ENCODE measurements around the gene PDCD11. TPM values are rescaled to one million over a fixed set of nuclear protein-coding genes. Genes with fewer than 3 reads are reported as not detected.

Gene PDCD11
- total RNA-seq, 1 experiment from 2014 or later, result 20.4 TPM

DNA sequence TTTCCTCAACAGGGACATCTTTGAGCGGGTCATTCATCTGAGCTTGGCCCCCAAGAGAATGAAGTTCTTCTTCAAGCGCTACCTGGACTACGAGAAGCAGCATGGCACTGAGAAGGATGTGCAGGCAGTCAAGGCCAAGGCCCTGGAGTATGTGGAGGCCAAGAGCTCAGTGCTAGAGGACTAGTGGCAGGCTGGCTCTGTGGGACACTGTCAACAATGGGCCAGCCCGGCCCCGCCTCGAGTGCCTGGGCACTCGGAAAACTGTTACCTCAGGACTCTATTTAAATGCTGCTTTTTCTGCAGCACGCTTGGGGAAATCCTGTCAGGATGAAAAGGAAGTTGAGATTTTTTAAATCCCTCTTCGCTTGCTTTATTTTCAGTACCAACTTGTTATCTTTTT is 48.9 kb downstream of the PDCD11 start:
- intact Hi-C loops (cut with micrococcal nuclease; ENCODE audit: unreplicated experiment), result no loop called here
- Histone ChIP-seq H3K9me2 (ENCODE audit: insufficient read depth) (no peaks in the 10 kb centered on the region), H4K20me1 (ENCODE audit: insufficient read depth) (peaks cover 5% of the 10 kb centered on the region; the same call in 1 of the 2 replicates), H2AFZ (no peak overlapping the region), H3K4me2 (no peak overlapping the region), H3K4me1 (replicated peaks; ENCODE audit: insufficient read depth) (peaks cover 21% of the 10 kb centered on the region), H3K9me3 (ENCODE audit: insufficient read depth, low read depth) (no peaks in the 10 kb centered on the region), H3F3A (ENCODE audit: insufficient read depth, low read depth) (peaks cover 6% of the 10 kb centered on the region; the same call in 1 of the 2 replicates), H3K27me3 (ENCODE audit: insufficient read depth, low read depth) (no peaks in the 10 kb centered on the region), H3K36me3 (ENCODE audit: low read depth) (peaks cover 10% of the 10 kb centered on the region; the same call in 1 of the 2 replicates), H3K79me2 (ENCODE audit: low read depth) (peaks cover 32% of the 10 kb centered on the region), H3K27ac (no peak overlapping the region), H3K4me3 (no peak overlapping the region)
- no peak for TF ChIP-seq EZH2 (IDR thresholded peaks at IDR 0.05; ENCODE audit: low read depth)
- no peak for TF ChIP-seq CTCF (conservative IDR thresholded peaks at IDR 0.05)
- ChIA-PET CTCF (no interaction called here), POLR2A (ENCODE audit: unreplicated experiment) (no interaction called here)
- BruUV-seq (replicated peaks), result no TSS peak
- no peak for DNase-seq

DNA sequence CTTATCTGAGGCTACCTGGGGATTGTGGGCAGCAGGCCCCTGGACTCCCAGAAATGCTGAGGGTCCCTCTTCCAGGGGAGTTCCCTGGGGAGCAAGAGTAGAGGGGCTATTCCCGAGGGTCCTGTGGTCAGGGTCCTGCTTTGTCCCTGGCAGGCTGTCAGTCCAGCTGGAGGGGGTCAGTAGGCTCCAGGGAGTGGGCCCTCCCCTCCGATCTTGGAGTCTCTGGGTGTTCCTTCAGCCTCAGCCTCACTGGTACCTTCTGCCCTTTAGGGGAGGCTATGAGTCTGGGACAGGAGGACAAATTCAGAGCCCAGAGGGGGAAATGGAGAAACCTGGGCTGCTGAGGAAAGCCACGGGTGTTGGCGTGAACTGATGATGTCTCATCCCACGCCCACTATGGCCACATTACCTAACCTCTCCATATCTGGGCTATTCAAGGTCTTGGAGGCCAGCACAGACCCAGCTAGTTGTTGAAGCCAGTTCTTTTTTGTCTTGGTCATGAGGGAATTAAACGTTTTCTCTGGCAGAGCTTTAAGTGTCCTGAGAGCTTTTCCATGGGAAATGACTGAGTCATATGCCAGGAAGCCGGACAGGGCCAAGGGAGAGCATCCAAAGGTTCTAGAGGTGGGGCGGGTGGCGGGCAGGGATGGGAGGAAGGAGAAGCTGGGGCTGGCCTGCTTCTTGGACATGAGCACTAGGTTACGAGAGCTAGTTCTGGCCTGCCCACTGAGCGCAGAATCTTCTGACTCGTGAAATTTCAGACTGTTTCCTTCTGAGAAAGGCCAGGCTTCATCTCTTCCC is 49.5 kb downstream of the PDCD11 start:
- H3K4me2 ChIP-seq, result no peak overlapping the region
- no TSS peak for BruUV-seq (replicated peaks)
- H3F3A ChIP-seq (ENCODE audit: insufficient read depth, low read depth), result peaks cover 12% of the 10 kb centered on the region
- TF ChIP-seq CTCF (conservative IDR thresholded peaks at IDR 0.05) (no peak), EZH2 (IDR thresholded peaks at IDR 0.05; ENCODE audit: low read depth) (no peak)
- peaks cover 26% of the 10 kb centered on the region for H3K4me1 ChIP-seq (replicated peaks; ENCODE audit: insufficient read depth)
- no peak overlapping the region for H3K27ac ChIP-seq
- peaks cover 5% of the 10 kb centered on the region; the same call in 1 of the 2 replicates for H4K20me1 ChIP-seq (ENCODE audit: insufficient read depth)
- no peak overlapping the region for H2AFZ ChIP-seq
- H3K79me2 ChIP-seq (ENCODE audit: low read depth), result peaks cover 38% of the 10 kb centered on the region
- CTCF ChIA-PET, result no interaction called here
- no peaks in the 10 kb centered on the region for H3K9me3 ChIP-seq (ENCODE audit: insufficient read depth, low read depth)
- intact Hi-C loops (cut with micrococcal nuclease; ENCODE audit: unreplicated experiment), result no loop called here
- H3K27me3 ChIP-seq (ENCODE audit: insufficient read depth, low read depth), result no peaks in the 10 kb centered on the region
- no peaks in the 10 kb centered on the region for H3K9me2 ChIP-seq (ENCODE audit: insufficient read depth)
- H3K4me3 ChIP-seq, result no peak overlapping the region
- POLR2A ChIA-PET (ENCODE audit: unreplicated experiment), result no interaction called here
- H3K36me3 ChIP-seq (ENCODE audit: low read depth), result peaks cover 10% of the 10 kb centered on the region; the same call in 1 of the 2 replicates
- DNase-seq, result no peak

GRCh38 chr10:103447187-103447586 is 50.8 kb downstream of the PDCD11 start:
- ChIA-PET CTCF (no interaction called here), POLR2A (ENCODE audit: unreplicated experiment) (no interaction called here)
- H3K4me2 ChIP-seq, result no peak overlapping the region
- no peaks in the 10 kb centered on the region for H3K9me2 ChIP-seq (ENCODE audit: insufficient read depth)
- H3F3A ChIP-seq (ENCODE audit: insufficient read depth, low read depth), result peaks cover 16% of the 10 kb centered on the region
- DNase-seq, result no peak
- H2AFZ ChIP-seq, result no peak overlapping the region
- BruUV-seq (replicated peaks), result no TSS peak
- H3K27ac ChIP-seq, result no peak overlapping the region
- intact Hi-C loops (cut with micrococcal nuclease; ENCODE audit: unreplicated experiment), result no loop called here
- H3K4me1 ChIP-seq (replicated peaks; ENCODE audit: insufficient read depth), result peaks cover 26% of the 10 kb centered on the region
- H3K36me3 ChIP-seq (ENCODE audit: low read depth), result peaks cover 10% of the 10 kb centered on the region; the same call in 1 of the 2 replicates
- no peaks in the 10 kb centered on the region for H3K27me3 ChIP-seq (ENCODE audit: insufficient read depth, low read depth)
- peaks cover 41% of the 10 kb centered on the region for H3K79me2 ChIP-seq (ENCODE audit: low read depth)
- H4K20me1 ChIP-seq (ENCODE audit: insufficient read depth), result peaks cover 5% of the 10 kb centered on the region; the same call in 1 of the 2 replicates
- H3K4me3 ChIP-seq, result no peak overlapping the region
- H3K9me3 ChIP-seq (ENCODE audit: insufficient read depth, low read depth), result no peaks in the 10 kb centered on the region
- TF ChIP-seq CTCF (conservative IDR thresholded peaks at IDR 0.05) (no peak), EZH2 (IDR thresholded peaks at IDR 0.05; ENCODE audit: low read depth) (no peak)

All from PC-9 (cell line).